HCT116 (cell line): ENCODE data around the gene PREX1. TPM values are rescaled to one million over a fixed set of nuclear protein-coding genes. Genes with fewer than 3 reads are reported as not detected.

Experiments used
- ATAC-seq: fragments of 200-7000 bp; cut with Tn5 transposase; 2 replicates; pipeline ENCODE4 v1.9.1; 2020; ENCODE audit warnings: mild to moderate bottlenecking, moderate library complexity
- BruUV-seq: library from RNA; stranded (reverse); fragments of 400-500 nt; replicated peaks from 2 replicates; lab custom pipeline; 2021; lab: Mats Ljungman, UMichigan
- CTCF ChIA-PET: fragments of 300-600 bp; sonication (Branson Sonifier 250); formaldehyde crosslinking; loops from one replicate; lab custom pipeline; 2021; ENCODE audit warnings: antibody characterized with exemption; lab: Charles Lee
- POLR2A ChIA-PET: fragments of 300-600, 350-600 bp; sonication (Branson Sonifier 250); formaldehyde crosslinking; loops from one replicate; lab custom pipeline; 2021; ENCODE audit warnings: antibody characterized with exemption; lab: Charles Lee
- RAD21 ChIA-PET, 2 experiments: fragments of 300-600 bp; sonication (Branson Sonifier 250); formaldehyde crosslinking; loops; one replicate each; lab custom pipeline; 2023; ENCODE audit warnings: low total read pairs in 2 of 2; ENCODE audit not compliant: uncharacterized antibody in 2 of 2, unreplicated experiment in 2 of 2, low non-redundant PET in 1 of 2; lab: Charles Lee
- DNase-seq: peaks from one replicate; pipeline ENCODE4 v3.0.0-alpha.2; 2010; ENCODE audit warnings: low read depth, low spot score
- H2AFZ ChIP-seq: fragments of 200-600 bp; shearing (Covaris generic), sonication (generic); 2 replicates; pipeline ENCODE4 v1.6.1; 2017; ENCODE audit warnings: low read depth, mixed run types, mixed read lengths, antibody characterized with exemption, low read length; ENCODE audit not compliant: poor library complexity, severe bottlenecking
- H3K27ac ChIP-seq: 2 replicates; pipeline ENCODE4 v1.5.1; 2012; ENCODE audit warnings: low read depth, low read length
- H3K27me3 ChIP-seq: fragments of 200-600 bp; sonication (generic); 2 replicates; pipeline ENCODE4 v1.6.1; 2016; ENCODE audit warnings: mixed run types, low read length, mixed read lengths; ENCODE audit not compliant: insufficient read depth
- H3K36me3 ChIP-seq, 2 experiments: fragments of 200-500 bp in 1 of 2; fragments of 200-600 bp in 1 of 2; sonication (Bioruptor generic) in 1 of 2; sonication (generic) in 1 of 2; 2 replicates each; pipeline versions ENCODE4 v1.5.1 to v1.6.1; 2014 to 2016; ENCODE audit warnings: low read length in 2 of 2, inconsistent platforms in 1 of 2, mixed read lengths in 1 of 2, mixed run types in 1 of 2; ENCODE audit not compliant: insufficient read depth in 2 of 2, control insufficient read depth in 1 of 2
- H3K4me1 ChIP-seq, 2 experiments: fragments of 200-600 bp in 1 of 2; sonication (generic) in 1 of 2; 2 replicates each; pipeline versions ENCODE4 v1.5.1 to v1.6.1; 2012 to 2017; ENCODE audit warnings: low read length in 2 of 2, inconsistent platforms in 1 of 2, mild to moderate bottlenecking in 1 of 2, mixed read lengths in 1 of 2, mixed run types in 1 of 2, moderate library complexity in 1 of 2; ENCODE audit not compliant: insufficient read depth in 2 of 2, control insufficient read depth in 1 of 2
- H3K4me2 ChIP-seq: fragments of 200-600 bp; sonication (generic); 2 replicates; pipeline ENCODE4 v1.6.1; 2017; ENCODE audit warnings: mixed run types, low read length, mixed read lengths
- H3K4me3 ChIP-seq, 2 experiments: fragments of 200-600 bp in 1 of 2; sonication (generic) in 1 of 2; replicated peaks in 1 of 2; 2 replicates each; pipeline ENCODE4 v1.5.1; 2011 to 2016; ENCODE audit warnings: low read length in 2 of 2, control low read depth in 1 of 2, low read depth in 1 of 2, mild to moderate bottlenecking in 1 of 2, mixed read lengths in 1 of 2, mixed run types in 1 of 2
- H3K79me2 ChIP-seq: fragments of 200-600 bp; sonication (generic); 2 replicates; pipeline ENCODE4 v1.6.1; 2017; ENCODE audit warnings: mild to moderate bottlenecking, mixed run types, low read length, moderate library complexity, mixed read lengths; ENCODE audit not compliant: insufficient read depth
- H3K9ac ChIP-seq: fragments of 200-600 bp; sonication (generic); 2 replicates; pipeline ENCODE4 v1.6.1; 2016; ENCODE audit warnings: low read length, mixed read lengths
- H3K9me2 ChIP-seq: fragments of 200-600 bp; sonication (generic), shearing (Covaris generic); 2 replicates; pipeline ENCODE4 v1.6.1; 2017; ENCODE audit warnings: mixed run types, mild to moderate bottlenecking, moderate library complexity; ENCODE audit not compliant: insufficient read depth
- H3K9me3 ChIP-seq, 2 experiments: fragments of 200-500 bp in 1 of 2; fragments of 200-600 bp in 1 of 2; sonication (Bioruptor generic) in 1 of 2; sonication (generic) in 1 of 2; 2 replicates each; pipeline ENCODE4 v1.6.1; 2014 to 2017; ENCODE audit warnings: low read length in 2 of 2, mixed read lengths in 2 of 2, inconsistent platforms in 1 of 2, low read depth in 1 of 2, mild to moderate bottlenecking in 1 of 2, mixed run types in 1 of 2, moderate library complexity in 1 of 2; ENCODE audit not compliant: control insufficient read depth in 1 of 2, insufficient read depth in 1 of 2
- H4K20me1 ChIP-seq: fragments of 200-600 bp; sonication (generic), shearing (Covaris generic); 2 replicates; pipeline ENCODE4 v1.6.1; 2017; ENCODE audit warnings: mixed run types, mild to moderate bottlenecking, moderate library complexity; ENCODE audit not compliant: insufficient read depth
- CEBPB ChIP-seq: IDR thresholded peaks from 2 replicates; pipeline ENCODE4 v1.6.1; 2012; ENCODE audit warnings: low read depth
- EGR1 ChIP-seq: IDR thresholded peaks from 2 replicates; pipeline ENCODE4 v1.6.1; 2012; ENCODE audit warnings: low read depth
- EZH2phosphoT487 ChIP-seq: fragments of 200-600 bp; IDR thresholded peaks from 2 replicates; pipeline ENCODE4 v1.6.1; 2018; ENCODE audit warnings: antibody characterized with exemption, borderline replicate concordance
- RAD21 ChIP-seq: IDR thresholded peaks from 2 replicates; pipeline ENCODE4 v1.6.1; 2012; ENCODE audit warnings: low read depth, mild to moderate bottlenecking
- SIN3A ChIP-seq: IDR thresholded peaks from 2 replicates; pipeline ENCODE4 v1.6.1; 2012; ENCODE audit warnings: low read depth
- SRF ChIP-seq: IDR thresholded peaks from 2 replicates; pipeline ENCODE4 v1.6.1; 2012; ENCODE audit warnings: low read depth
- intact Hi-C: fragments of 100-400 bp; cut with micrococcal nuclease; formaldehyde crosslinking; loops from 2 replicates; pipeline ENCODE4 v1.10.0; 2022
- total RNA-seq: library from RNA; stranded (reverse); gene quantifications from one replicate; pipeline ENCODE4 v1.2.1, GENCODE V29; 2021; ENCODE audit not compliant: unreplicated experiment
- TF ChIP-seq, protein P1 (sequence below): IDR thresholded peaks from 2 replicates; pipeline ENCODE4 v1.6.1; 2011; ENCODE audit warnings: mild to moderate bottlenecking, low read length, moderate library complexity; ENCODE audit not compliant: insufficient replicate concordance; ENCODE audit errors: extremely low read depth
- TF ChIP-seq, protein P2 (sequence below), 3 experiments: fragments of 200-600 bp in 1 of 3; sonication (generic) in 1 of 3; IDR thresholded peaks in 2 of 3; conservative IDR thresholded peaks in 1 of 3; 2 replicates each; pipeline ENCODE4 v1.5.1; 2012 to 2017; ENCODE audit warnings: low read depth in 2 of 3, low read length in 2 of 3, antibody characterized with exemption in 1 of 3, borderline replicate concordance in 1 of 3, control low read depth in 1 of 3, mild to moderate bottlenecking in 1 of 3, mixed read lengths in 1 of 3, mixed run types in 1 of 3, moderate library complexity in 1 of 3; ENCODE audit not compliant: insufficient read depth in 1 of 3

The PREX1 gene
- total RNA-seq, 1 experiment from 2014 or later, result 6.1 TPM

DNA sequence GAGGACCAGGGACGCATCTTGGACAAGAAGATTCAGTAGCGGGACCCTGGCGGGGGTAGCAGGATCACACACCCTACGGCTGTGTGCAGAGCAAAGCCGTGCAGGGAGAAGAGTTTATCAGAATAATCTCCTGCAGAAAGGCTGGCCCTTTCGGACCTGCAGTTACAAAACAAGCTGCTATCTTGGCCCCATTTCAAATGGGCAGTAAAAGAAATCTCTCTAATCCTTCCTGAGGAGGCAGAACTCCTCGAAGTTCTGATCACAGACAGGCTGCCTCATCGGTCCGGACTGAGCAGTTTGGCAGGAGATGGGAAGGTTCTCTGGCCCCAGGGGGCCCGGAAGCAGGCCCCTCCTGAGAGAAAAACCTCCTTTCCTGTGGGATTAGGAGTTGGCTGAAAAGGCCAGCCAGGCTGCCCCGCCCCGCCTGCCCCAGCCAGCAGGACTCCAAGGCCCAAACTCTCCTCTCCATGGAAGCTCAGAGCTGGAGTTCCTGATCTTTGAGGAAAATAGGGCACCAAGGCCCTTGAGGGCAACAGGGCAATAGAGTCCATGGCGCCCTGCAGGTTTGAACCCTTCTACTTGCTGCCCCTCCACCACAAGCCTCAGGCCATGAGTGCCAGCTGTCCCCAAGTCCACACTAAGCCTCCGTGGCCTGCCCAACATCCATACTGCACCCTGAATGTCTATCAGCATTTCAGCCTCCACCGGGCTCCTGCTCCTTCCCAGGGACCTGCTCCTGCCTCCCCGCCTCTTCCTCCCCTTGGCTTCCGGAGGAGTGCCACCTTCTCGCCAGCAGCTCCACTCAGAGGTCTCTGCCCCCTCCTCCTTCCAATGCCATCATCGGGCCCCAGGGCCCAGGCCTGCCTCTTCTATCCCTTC is 141.3 kb downstream of the PREX1 start:
- Histone ChIP-seq H3K4me1 (peaks cover 16 to 18% of the 10 kb centered on the region in 2 experiments), H3K27ac (no peak overlapping the region), H3K9ac (no peak overlapping the region), H3K79me2 (no peaks in the 10 kb centered on the region), H2AFZ (no peak overlapping the region), H4K20me1 (no peaks in the 10 kb centered on the region), H3K36me3 (no peaks in the 10 kb centered on the region), H3K27me3 (no peaks in the 10 kb centered on the region), H3K4me2 (no peak overlapping the region), H3K4me3 (no peak overlapping the region), H3K9me2 (no peaks in the 10 kb centered on the region), H3K9me3 (no peaks in the 10 kb centered on the region)
- BruUV-seq, result no TSS peak
- TF ChIP-seq SIN3A (no peak), SRF (no peak), CEBPB (no peak), EZH2phosphoT487 (no peak)
- TF ChIP-seq, protein P1, sequence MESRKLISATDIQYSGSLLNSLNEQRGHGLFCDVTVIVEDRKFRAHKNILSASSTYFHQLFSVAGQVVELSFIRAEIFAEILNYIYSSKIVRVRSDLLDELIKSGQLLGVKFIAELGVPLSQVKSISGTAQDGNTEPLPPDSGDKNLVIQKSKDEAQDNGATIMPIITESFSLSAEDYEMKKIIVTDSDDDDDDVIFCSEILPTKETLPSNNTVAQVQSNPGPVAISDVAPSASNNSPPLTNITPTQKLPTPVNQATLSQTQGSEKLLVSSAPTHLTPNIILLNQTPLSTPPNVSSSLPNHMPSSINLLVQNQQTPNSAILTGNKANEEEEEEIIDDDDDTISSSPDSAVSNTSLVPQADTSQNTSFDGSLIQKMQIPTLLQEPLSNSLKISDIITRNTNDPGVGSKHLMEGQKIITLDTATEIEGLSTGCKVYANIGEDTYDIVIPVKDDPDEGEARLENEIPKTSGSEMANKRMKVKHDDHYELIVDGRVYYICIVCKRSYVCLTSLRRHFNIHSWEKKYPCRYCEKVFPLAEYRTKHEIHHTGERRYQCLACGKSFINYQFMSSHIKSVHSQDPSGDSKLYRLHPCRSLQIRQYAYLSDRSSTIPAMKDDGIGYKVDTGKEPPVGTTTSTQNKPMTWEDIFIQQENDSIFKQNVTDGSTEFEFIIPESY, result no peak
- DNase-seq (no peak), ATAC-seq (no peak)
- RAD21 ChIA-PET, result no interaction called here
- intact Hi-C loops, result no loop called here
- POLR2A ChIA-PET, result no interaction called here
- CTCF ChIA-PET, result no interaction called here

DNA sequence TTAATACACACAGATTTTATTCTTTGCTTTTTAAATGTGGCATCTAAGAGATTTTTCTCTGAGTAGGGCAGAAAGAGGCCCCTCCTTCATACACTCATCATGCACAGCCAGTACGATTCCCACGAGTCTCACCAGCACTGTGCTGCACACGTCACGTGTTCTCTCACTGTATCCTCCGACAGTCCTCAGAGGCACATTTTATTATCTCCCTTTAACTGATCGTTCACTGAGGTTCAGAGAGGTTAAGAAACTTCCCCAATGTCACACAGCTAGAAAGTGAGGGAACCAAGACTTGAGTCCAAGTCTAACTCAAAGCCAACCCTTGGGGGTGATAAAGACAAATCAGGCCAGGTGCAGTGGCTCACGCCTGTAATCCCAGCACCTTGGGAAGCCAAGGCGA is 142.5 kb downstream of the PREX1 start:
- Histone ChIP-seq H3K4me2 (no peak overlapping the region), H3K27ac (no peak overlapping the region)
- TF ChIP-seq RAD21 (no peak), EGR1 (no peak)
- TF ChIP-seq, protein P2, sequence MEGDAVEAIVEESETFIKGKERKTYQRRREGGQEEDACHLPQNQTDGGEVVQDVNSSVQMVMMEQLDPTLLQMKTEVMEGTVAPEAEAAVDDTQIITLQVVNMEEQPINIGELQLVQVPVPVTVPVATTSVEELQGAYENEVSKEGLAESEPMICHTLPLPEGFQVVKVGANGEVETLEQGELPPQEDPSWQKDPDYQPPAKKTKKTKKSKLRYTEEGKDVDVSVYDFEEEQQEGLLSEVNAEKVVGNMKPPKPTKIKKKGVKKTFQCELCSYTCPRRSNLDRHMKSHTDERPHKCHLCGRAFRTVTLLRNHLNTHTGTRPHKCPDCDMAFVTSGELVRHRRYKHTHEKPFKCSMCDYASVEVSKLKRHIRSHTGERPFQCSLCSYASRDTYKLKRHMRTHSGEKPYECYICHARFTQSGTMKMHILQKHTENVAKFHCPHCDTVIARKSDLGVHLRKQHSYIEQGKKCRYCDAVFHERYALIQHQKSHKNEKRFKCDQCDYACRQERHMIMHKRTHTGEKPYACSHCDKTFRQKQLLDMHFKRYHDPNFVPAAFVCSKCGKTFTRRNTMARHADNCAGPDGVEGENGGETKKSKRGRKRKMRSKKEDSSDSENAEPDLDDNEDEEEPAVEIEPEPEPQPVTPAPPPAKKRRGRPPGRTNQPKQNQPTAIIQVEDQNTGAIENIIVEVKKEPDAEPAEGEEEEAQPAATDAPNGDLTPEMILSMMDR (IDR thresholded peaks at IDR 0.05 in 2 of 3, conservative IDR thresholded peaks at IDR 0.05 in 1 of 3; ENCODE audit: borderline replicate concordance in 1 of 3, insufficient read depth in 1 of 3, low read depth in 2 of 3, low read length in 2 of 3), result no peak
- TF ChIP-seq, all 23 proteins: peak for 0
- intact Hi-C loops, result no loop called here
- H3K9ac ChIP-seq, result no peak overlapping the region
- H3K79me2 ChIP-seq, result no peaks in the 10 kb centered on the region
- H3K9me3 ChIP-seq, result no peaks in the 10 kb centered on the region
- no peak overlapping the region for H2AFZ ChIP-seq
- no peak overlapping the region for H3K4me3 ChIP-seq
- BruUV-seq, result no TSS peak
- H3K36me3 ChIP-seq, result no peaks in the 10 kb centered on the region
- H3K4me1 ChIP-seq, result peaks cover 16 to 18% of the 10 kb centered on the region in 2 experiments
- no peaks in the 10 kb centered on the region for H3K27me3 ChIP-seq
- ChIA-PET RAD21 (no interaction called here), POLR2A (no interaction called here), CTCF (no interaction called here)
- no peaks in the 10 kb centered on the region for H4K20me1 ChIP-seq
- no peaks in the 10 kb centered on the region for H3K9me2 ChIP-seq
- ATAC-seq (no peak), DNase-seq (no peak)
